Mucosa of stomach (tissue), 1 donor: Measurements from ENCODE around the gene BMPR1A.
"Not testable (repeated sequence)": the region's sequence is repeated elsewhere in the genome, so short reads cannot be mapped to it uniquely, and the experiment has no call there.

Source experiments
- H3K27me3 ChIP-seq: one replicate; pipeline ENCODE4 v1.7.0; 2013; ENCODE audit warnings: mild to moderate bottlenecking, low read length; ENCODE audit not compliant: control insufficient read depth, insufficient read depth
- H3K36me3 ChIP-seq: one replicate; pipeline ENCODE4 v1.7.0; 2013; ENCODE audit warnings: low read length; ENCODE audit not compliant: control insufficient read depth, insufficient read depth
- H3K4me1 ChIP-seq: one replicate; pipeline ENCODE4 v1.7.0; 2013; ENCODE audit warnings: mild to moderate bottlenecking, low read length; ENCODE audit not compliant: control insufficient read depth, insufficient read depth
- H3K4me3 ChIP-seq: one replicate; pipeline ENCODE4 v1.7.0; 2013; ENCODE audit warnings: low read length
- H3K9ac ChIP-seq: one replicate; pipeline ENCODE4 v1.7.0; 2013; ENCODE audit warnings: mild to moderate bottlenecking, low read length, moderate library complexity
- H3K9me3 ChIP-seq: one replicate; pipeline ENCODE4 v1.7.0; 2013; ENCODE audit warnings: mild to moderate bottlenecking, low read length, moderate library complexity; ENCODE audit not compliant: control insufficient read depth
- donor health status: Pancreatic carcinoma.

BMPR1A gene

DNA sequence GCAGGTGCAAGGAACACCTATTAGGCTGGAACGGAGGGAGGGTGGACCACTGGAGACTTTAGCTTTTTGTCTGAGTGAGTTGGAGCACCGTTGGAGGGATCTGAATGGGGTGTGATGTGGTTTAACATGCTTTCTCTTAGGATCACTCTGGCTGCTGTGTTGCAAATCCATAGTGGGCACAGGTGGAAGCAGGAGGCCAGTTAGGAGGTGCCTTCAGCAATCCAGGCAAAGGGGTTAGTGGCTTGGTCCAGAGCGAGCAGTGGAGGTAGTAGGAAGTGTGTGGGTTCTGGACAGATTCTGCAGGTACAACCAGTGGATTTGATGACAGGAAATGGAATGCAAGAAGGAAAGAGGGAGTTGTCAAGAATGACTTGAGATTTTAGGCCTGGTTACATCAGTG, 106.0 kb downstream of the BMPR1A start:
- Histone ChIP-seq H3K9ac (no peak overlapping the region), H3K4me1 (peaks cover 20% of the 10 kb centered on the region), H3K27me3 (no peaks in the 10 kb centered on the region)

DNA sequence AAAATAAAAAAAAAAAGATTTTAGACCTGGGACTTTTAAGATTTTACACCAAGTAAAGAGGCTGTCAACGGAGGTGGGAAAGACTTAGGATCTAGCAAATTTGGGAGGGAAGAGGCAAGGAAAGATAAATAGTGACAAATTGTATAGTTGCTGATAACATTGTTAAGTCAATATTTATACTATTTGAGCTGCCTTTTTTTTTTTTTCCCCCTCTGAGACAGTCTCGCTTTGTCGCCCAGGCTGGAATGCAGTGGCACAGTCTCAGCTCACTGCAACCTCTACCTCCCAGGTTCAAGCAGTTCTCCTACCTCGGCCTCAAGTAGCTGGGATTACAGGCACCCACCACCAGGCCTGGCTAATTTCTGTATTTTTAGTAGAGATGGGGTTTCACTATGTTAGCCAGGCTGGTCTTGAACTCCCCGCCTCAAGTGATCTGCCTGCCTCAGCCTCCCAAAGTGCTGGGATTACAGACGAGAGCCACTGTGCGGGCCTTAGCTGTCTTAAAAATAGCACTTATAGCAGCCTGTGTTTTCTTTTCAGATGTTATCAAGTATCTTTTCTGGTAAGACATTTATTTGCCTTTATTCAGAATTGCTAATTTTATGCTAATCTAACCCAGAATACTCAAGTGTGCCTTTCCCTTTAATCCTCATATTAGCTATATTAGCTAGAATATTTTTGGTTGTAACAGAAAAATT, 106.5 kb downstream of the BMPR1A start:
- no peaks in the 10 kb centered on the region for H3K36me3 ChIP-seq
- H3K4me1 ChIP-seq = peaks cover 20% of the 10 kb centered on the region
- H3K27me3 ChIP-seq = no peaks in the 10 kb centered on the region
- no peaks in the 10 kb centered on the region for H3K9me3 ChIP-seq
- H3K9ac ChIP-seq = no peak overlapping the region
- no peak overlapping the region for H3K4me3 ChIP-seq

More for the DNA sequence above, 106.0 kb downstream of the BMPR1A start:
- Histone ChIP-seq H3K4me3 (no peak overlapping the region), H3K36me3 (no peaks in the 10 kb centered on the region), H3K9me3 (no peaks in the 10 kb centered on the region)

DNA sequence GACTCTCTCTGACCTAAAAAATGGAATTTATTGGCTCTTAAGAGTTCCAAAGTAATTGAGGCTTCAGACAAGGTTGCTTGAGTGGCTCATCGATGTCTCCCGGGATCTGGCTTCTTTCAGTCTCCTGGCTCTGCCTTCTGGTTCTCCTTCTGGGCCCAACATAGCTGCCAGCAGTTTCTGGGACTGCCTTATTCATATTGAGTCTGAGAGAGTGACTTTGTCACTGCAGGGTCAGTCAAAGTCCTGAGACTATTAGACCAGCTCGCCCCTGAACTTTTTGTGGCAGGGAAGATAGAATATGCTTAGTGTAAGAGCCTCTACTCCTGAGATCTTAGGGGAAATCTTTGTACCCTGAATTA, 107.0 kb downstream of the BMPR1A start:
- H3K4me1 ChIP-seq = peaks cover 20% of the 10 kb centered on the region
- no peak overlapping the region for H3K4me3 ChIP-seq
- no peak overlapping the region for H3K9ac ChIP-seq

DNA sequence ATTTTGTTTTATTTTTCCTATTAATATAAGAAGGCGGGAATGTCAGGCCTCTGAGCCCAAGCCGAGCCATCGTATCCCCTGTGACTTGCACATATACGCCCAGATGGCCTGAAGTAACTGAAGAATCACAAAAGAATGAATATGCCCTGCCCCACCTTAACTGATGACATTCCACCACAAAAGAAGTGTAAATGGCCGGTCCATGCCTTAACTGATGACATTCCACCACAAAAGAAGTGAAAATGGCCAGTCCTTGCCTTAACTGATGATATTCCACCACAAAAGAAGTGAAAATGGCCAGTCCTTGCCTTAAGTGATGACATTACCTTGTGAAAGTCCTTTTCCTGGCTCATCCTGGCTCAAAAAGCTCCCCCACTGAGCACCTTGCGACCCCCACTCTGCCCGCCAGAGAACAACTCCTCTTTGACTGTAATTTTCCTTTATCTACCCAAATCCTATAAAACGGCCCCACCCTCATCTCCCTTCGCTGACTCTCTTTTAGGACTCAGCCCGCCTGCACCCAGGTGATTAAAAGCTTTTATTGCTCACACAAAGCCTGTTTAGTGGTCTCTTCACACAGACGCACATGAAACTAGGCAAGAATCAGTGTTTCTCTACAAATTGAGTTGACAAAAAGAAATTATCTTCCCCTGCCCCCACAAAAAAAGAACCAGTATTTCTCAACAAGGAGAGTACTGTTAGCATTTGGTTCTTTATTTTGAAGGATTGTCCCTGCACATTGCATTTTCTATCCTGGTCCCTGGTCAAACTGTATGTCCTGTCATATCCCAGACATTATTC, 108.8 kb downstream of the BMPR1A start:
- H3K9ac ChIP-seq = not testable (repeated sequence)

More for the DNA sequence above, 107.0 kb downstream of the BMPR1A start:
- Histone ChIP-seq H3K9me3 (no peaks in the 10 kb centered on the region), H3K27me3 (no peaks in the 10 kb centered on the region), H3K36me3 (no peaks in the 10 kb centered on the region)

DNA sequence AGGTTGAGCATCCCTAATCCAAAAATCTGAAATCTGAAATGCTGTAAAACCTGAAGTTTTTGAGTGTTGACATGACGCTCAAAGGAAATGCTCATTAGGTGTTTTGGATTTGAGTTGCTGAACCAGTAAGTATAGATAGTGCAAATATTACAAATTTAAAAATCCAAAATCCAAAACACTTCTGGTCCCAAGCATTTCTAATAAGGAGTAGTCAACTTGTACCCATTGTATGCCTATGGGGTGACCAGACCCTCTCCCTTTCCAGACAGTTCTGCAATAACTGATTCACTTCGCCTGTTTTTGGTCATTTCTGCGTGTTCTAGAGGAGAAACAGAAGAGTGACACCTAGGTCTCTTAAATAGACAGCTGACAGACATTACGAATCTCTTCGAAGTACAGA, 110.7 kb downstream of the BMPR1A start:
- H3K27me3 ChIP-seq = no peaks in the 10 kb centered on the region
- H3K9ac ChIP-seq = no peak overlapping the region
- no peaks in the 10 kb centered on the region for H3K36me3 ChIP-seq
- H3K4me1 ChIP-seq = peaks cover 15% of the 10 kb centered on the region
- no peaks in the 10 kb centered on the region for H3K9me3 ChIP-seq
- H3K4me3 ChIP-seq = no peak overlapping the region

More for the DNA sequence above, 108.8 kb downstream of the BMPR1A start:
- H3K27me3 ChIP-seq, H3K36me3 ChIP-seq, H3K4me3 ChIP-seq, H3K9me3 ChIP-seq: not testable (repeated sequence)
- peaks cover 20% of the 10 kb centered on the region for H3K4me1 ChIP-seq

DNA sequence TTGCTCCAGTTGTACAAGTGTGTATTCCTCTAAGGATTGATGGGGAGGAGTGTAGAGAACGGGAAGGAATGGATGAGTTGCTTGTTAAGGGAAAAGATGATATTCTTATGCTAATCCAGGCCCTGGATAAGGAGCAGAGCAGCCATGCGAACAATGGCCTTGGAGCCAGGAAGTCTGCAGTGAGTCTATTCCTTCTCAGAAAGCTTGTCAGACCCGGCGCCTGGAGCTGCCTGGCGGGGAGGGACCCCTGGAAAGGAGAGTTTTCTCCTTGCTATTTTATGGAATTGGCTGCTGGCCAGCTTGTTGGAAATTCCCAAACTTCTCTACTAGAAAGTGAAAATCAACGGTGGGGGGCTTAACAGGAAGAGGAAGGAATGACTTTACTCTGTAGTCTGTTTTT, 111.9 kb downstream of the BMPR1A start:
- no peak overlapping the region for H3K4me3 ChIP-seq
- peaks cover 4% of the 10 kb centered on the region for H3K4me1 ChIP-seq
- no peaks in the 10 kb centered on the region for H3K36me3 ChIP-seq
- H3K9ac ChIP-seq = no peak overlapping the region
- no peaks in the 10 kb centered on the region for H3K27me3 ChIP-seq
- no peaks in the 10 kb centered on the region for H3K9me3 ChIP-seq

DNA sequence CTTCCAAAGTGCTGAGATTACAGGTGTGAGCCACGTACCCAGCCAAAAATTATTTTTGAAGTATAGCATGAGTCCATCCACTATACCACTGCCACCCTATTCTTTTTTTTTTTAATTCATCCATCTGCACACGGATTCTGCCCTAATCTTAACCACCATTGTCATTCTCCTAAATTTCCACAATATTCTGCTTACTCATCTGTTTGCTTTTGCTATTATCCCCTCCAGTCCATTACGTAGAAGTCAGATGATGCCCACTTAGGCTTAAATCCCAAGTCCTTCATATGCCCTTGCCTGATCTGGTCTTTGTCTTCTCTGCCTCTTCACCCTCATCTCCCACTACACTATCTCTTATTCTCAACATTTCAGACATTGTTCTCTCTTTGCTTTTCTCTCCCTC, 114.3 kb downstream of the BMPR1A start:
- Histone ChIP-seq H3K36me3 (no peaks in the 10 kb centered on the region), H3K27me3 (no peaks in the 10 kb centered on the region), H3K9me3 (no peaks in the 10 kb centered on the region), H3K9ac (no peak overlapping the region), H3K4me1 (no peaks in the 10 kb centered on the region), H3K4me3 (no peak overlapping the region)

DNA sequence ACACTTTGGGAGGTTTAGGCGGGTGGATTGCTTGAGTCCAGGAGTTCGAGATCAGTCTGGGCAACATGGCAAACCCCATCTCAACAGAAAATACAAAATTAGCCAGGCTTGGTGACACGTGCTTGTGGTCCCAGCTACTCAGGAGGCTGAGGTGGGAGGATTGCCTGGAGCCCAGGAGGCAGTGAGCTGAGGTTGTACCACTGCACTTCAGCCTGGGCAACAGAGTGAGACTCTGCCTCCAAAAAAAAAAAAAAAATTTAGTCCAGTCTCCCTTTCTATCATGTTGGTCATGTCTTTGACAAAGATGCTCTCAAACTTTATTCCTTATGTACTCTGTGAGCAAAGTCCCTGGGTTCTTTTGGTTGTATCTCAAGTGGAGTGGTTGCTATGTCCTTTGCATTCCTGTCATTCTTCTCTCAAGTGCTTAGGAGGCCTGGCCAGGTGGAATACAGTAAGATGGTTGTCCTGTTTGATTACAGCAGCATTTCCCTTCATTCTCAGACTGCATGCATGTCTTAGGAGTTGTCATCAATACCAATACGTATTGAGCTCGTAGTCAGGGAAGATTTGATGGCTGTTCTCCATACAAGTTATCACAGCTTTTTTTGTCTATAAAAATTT, 115.3 kb downstream of the BMPR1A start:
- H3K27me3 ChIP-seq = no peaks in the 10 kb centered on the region
- H3K36me3 ChIP-seq = no peaks in the 10 kb centered on the region
- H3K9ac ChIP-seq = no peak overlapping the region
- H3K4me1 ChIP-seq = no peaks in the 10 kb centered on the region
- H3K4me3 ChIP-seq = no peak overlapping the region
- no peaks in the 10 kb centered on the region for H3K9me3 ChIP-seq

DNA sequence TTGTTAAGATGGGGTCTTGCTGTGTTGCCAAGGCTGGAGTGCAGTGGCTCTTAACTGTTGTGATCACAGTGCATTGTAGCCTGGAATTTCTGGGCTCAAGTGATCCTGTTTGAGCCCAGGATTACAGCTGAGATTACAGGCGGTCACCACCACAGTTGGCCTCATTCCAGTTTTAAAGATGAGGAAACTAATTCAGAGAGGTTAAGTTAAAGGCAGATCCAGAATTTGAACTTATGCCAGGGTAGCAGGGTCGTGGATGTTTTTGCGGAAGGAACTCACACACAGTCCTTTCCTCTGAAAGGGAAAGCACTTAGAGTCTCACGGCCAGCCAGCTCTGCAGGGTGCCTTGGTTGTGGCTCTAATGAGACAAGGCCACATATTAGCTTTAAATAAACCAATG, 116.3 kb downstream of the BMPR1A start:
- Histone ChIP-seq H3K36me3 (no peaks in the 10 kb centered on the region), H3K4me1 (no peaks in the 10 kb centered on the region), H3K9ac (no peak overlapping the region), H3K9me3 (no peaks in the 10 kb centered on the region), H3K4me3 (no peak overlapping the region), H3K27me3 (no peaks in the 10 kb centered on the region)

DNA sequence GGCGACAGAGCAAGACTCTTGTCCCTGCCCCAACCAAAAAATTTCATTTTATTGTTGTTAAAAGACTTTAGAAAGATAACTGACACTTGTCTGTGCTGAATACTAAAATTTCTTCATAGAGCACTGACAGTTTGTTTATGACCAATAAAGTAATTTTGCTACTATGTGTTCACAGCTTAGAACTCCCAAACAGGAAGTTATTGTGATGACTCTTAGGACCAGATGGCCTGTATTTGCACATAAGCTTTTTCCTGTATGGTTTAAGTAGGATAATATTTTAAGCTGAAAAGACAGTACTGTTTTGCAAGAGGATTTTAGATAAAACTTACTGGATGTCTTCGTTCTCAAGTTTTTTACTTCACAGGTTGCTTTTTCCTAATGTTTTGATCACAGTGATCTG, 120.3 kb downstream of the BMPR1A start:
- H3K9ac ChIP-seq = no peak overlapping the region
- H3K4me1 ChIP-seq = no peaks in the 10 kb centered on the region
- no peaks in the 10 kb centered on the region for H3K36me3 ChIP-seq
- no peak overlapping the region for H3K4me3 ChIP-seq
- H3K27me3 ChIP-seq = no peaks in the 10 kb centered on the region
- no peaks in the 10 kb centered on the region for H3K9me3 ChIP-seq

DNA sequence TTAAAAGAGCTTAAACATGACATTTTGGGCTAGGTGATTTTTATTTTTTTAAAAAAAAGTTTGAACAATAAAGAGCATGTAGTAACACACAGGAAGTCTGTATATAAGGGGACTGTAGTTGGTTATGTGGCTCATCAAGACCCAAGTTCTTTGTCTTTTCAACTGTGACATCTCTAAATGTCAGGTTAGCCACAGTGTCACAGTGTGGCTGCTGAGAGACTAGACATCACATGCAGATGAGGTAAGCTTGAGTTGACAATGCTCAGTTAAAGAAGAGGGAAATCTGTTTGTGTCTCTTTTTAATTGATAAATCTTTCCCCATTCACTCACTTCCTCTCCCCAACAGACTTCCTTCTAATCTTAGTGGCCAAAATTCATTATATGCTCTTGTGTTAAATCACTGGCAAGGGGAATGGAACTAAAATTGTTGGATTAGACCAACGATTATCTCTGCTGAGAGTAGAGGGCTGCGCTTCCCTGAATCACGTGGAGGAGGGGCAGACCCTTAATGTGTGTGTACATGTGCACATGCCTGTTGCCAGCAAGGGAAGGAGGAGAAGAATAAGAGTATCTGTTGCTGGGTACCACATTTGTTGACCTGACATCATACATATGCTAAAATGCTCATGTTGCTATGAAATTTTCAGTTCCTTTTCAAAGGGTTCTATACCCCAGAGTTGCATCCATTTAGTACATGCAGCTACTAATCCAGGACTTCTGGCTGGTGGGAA, 122.7 kb downstream of the BMPR1A start:
- no peak overlapping the region for H3K9ac ChIP-seq
- no peaks in the 10 kb centered on the region for H3K9me3 ChIP-seq
- no peaks in the 10 kb centered on the region for H3K4me1 ChIP-seq
- no peaks in the 10 kb centered on the region for H3K36me3 ChIP-seq
- H3K4me3 ChIP-seq = no peak overlapping the region
- H3K27me3 ChIP-seq = no peaks in the 10 kb centered on the region

DNA sequence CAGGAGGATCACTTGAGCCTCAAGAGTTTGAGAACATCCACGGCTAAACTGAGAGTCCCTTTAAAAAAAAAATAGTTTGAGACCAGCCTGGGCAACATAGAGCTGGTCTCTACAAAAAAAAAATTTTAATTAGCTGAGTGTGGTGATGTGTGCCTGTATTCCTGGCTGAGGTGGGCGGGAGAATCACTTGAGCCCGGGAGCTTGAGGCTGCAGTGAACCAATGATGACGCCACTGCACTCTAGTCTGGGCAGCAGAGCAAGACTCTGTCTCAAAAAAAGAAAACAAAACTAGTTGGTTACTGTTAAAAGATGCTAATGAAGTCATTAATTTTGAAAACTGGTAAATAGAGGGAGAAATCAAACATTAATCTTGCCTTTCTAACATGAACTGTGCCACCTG, 124.6 kb downstream of the BMPR1A start:
- H3K27me3 ChIP-seq = no peaks in the 10 kb centered on the region
- H3K36me3 ChIP-seq = no peaks in the 10 kb centered on the region
- H3K9ac ChIP-seq = no peak overlapping the region
- H3K4me3 ChIP-seq = no peak overlapping the region
- no peaks in the 10 kb centered on the region for H3K4me1 ChIP-seq
- H3K9me3 ChIP-seq = no peaks in the 10 kb centered on the region
